WTC11 (cell line): ENCODE results near the gene KIAA1210.

Source experiments
- CREB1 ChIP-seq: sonication (generic); formaldehyde crosslinking; IDR thresholded peaks from 2 replicates; pipeline ENCODE4 v1.8.0; 2023; ENCODE audit warnings: mild to moderate bottlenecking, missing genetic modification reagents
- CTCF ChIP-seq: fragments of 200-600 bp; IDR thresholded peaks from 2 replicates; pipeline ENCODE4 v1.8.0; 2022; ENCODE audit warnings: antibody characterized with exemption
- E2F1 ChIP-seq: sonication (generic); formaldehyde crosslinking; IDR thresholded peaks from 2 replicates; pipeline ENCODE4 v1.8.0; 2022; ENCODE audit warnings: mild to moderate bottlenecking, missing genetic modification reagents
- E2F5 ChIP-seq: sonication (generic); formaldehyde crosslinking; IDR thresholded peaks from 2 replicates; pipeline ENCODE4 v1.8.1; 2022; ENCODE audit warnings: mild to moderate bottlenecking, moderate library complexity, missing genetic modification reagents
- FOXP1 ChIP-seq: sonication (generic); formaldehyde crosslinking; IDR thresholded peaks from 2 replicates; pipeline ENCODE4 v1.8.0; 2022; ENCODE audit warnings: missing genetic modification reagents, mild to moderate bottlenecking, moderate library complexity, borderline replicate concordance
- IRF2 ChIP-seq: sonication (generic); formaldehyde crosslinking; IDR thresholded peaks from 2 replicates; pipeline ENCODE4 v1.8.0; 2022; ENCODE audit warnings: low read depth, missing genetic modification reagents, borderline replicate concordance
- JAZF1 ChIP-seq: fragments of 250-450 bp; sonication (Bioruptor Pico); IDR thresholded peaks from 2 replicates; pipeline ENCODE4 v1.9.0; 2021; ENCODE audit warnings: moderate library complexity, mild to moderate bottlenecking, inconsistent platforms
- NFYB ChIP-seq: sonication (generic); formaldehyde crosslinking; conservative IDR thresholded peaks from 2 replicates; pipeline ENCODE4 v1.8.0; 2022; ENCODE audit warnings: low read depth, missing genetic modification reagents
- TP53 ChIP-seq: sonication (generic); formaldehyde crosslinking; IDR thresholded peaks from 2 replicates; pipeline ENCODE4 v1.8.1; 2023; ENCODE audit warnings: mild to moderate bottlenecking, missing genetic modification reagents
- USF2 ChIP-seq: sonication (generic); formaldehyde crosslinking; IDR thresholded peaks from 2 replicates; pipeline ENCODE4 v1.8.1; 2023; ENCODE audit warnings: mild to moderate bottlenecking, missing genetic modification reagents, moderate library complexity
- ZBTB21 ChIP-seq: sonication (generic); formaldehyde crosslinking; IDR thresholded peaks from 2 replicates; pipeline ENCODE4 v1.8.1; 2023; ENCODE audit warnings: mild to moderate bottlenecking, missing genetic modification reagents, borderline replicate concordance
- ZBTB43 ChIP-seq: sonication (generic); formaldehyde crosslinking; IDR thresholded peaks from 2 replicates; pipeline ENCODE4 v1.8.1; 2023; ENCODE audit warnings: mild to moderate bottlenecking, missing genetic modification reagents
- ZMAT4 ChIP-seq: fragments of 250-450 bp; sonication (Bioruptor Pico); IDR thresholded peaks from 2 replicates; pipeline ENCODE4 v1.9.0; 2021; ENCODE audit warnings: mild to moderate bottlenecking
- ZNF281 ChIP-seq: sonication (generic); formaldehyde crosslinking; IDR thresholded peaks from 2 replicates; pipeline ENCODE4 v1.8.0; 2023; ENCODE audit warnings: mild to moderate bottlenecking, missing genetic modification reagents

- TF ChIP-seq E2F5 = no peak
- no peak for TF ChIP-seq CTCF
- TF ChIP-seq IRF2 (CRISPR knock-in tag) = no peak
- no peak for TF ChIP-seq JAZF1 (CRISPR knock-in tag)
- TF ChIP-seq ZBTB21 (CRISPR knock-in tag) = no peak
- TF ChIP-seq FOXP1 (CRISPR knock-in tag) = no peak
- TF ChIP-seq ZMAT4 (CRISPR knock-in tag) = no peak
- TF ChIP-seq TP53 (CRISPR knock-in tag) = no peak
- no peak for TF ChIP-seq ZBTB43 (CRISPR knock-in tag)
- no peak for TF ChIP-seq ZNF281
- TF ChIP-seq USF2 (CRISPR knock-in tag) = no peak
- no peak for TF ChIP-seq NFYB (CRISPR knock-in tag)
- TF ChIP-seq CREB1 (CRISPR knock-in tag) = no peak
- TF ChIP-seq E2F1 = no peak
These were observed 28.6 kb upstream of the KIAA1210 start for GRCh38 chrX:119156241-119156640.
